GM12874 (cell line): ENCODE results near the gene RILPL2.

Experiments used
- TF ChIP-seq, protein P1 (sequence below): IDR thresholded peaks from 2 replicates; pipeline ENCODE4 v1.5.1; 2011; ENCODE audit warnings: low read depth, mild to moderate bottlenecking, control low read depth, low read length, moderate library complexity; ENCODE audit not compliant: insufficient read depth

The RILPL2 gene

DNA sequence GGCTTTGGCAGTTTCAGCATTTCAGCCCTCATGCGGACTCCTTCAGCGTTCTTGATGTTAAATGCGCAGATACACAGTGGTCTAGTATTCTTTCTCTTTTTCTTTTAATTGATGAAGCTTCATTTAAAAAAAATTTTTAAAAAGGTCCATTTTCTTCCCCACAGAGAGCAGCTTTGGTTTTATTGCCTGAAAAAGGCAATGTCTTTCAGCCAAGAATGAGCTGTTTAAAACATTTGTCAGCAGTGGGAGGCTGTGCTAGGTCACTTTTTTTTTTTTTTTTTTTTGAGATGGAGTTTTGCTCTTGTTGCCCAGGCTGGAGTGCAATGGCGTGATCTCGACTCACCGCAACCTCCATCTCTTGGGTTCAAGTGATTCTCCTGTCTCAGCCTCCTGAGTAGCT lies 39.1 kb downstream of the RILPL2 start:
- TF ChIP-seq, protein P1, sequence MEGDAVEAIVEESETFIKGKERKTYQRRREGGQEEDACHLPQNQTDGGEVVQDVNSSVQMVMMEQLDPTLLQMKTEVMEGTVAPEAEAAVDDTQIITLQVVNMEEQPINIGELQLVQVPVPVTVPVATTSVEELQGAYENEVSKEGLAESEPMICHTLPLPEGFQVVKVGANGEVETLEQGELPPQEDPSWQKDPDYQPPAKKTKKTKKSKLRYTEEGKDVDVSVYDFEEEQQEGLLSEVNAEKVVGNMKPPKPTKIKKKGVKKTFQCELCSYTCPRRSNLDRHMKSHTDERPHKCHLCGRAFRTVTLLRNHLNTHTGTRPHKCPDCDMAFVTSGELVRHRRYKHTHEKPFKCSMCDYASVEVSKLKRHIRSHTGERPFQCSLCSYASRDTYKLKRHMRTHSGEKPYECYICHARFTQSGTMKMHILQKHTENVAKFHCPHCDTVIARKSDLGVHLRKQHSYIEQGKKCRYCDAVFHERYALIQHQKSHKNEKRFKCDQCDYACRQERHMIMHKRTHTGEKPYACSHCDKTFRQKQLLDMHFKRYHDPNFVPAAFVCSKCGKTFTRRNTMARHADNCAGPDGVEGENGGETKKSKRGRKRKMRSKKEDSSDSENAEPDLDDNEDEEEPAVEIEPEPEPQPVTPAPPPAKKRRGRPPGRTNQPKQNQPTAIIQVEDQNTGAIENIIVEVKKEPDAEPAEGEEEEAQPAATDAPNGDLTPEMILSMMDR, result no peak

- TF ChIP-seq, protein P1, result no peak
Measured at GRCh38 chr12:123396954-123397353, 39.5 kb downstream of the RILPL2 start.

DNA sequence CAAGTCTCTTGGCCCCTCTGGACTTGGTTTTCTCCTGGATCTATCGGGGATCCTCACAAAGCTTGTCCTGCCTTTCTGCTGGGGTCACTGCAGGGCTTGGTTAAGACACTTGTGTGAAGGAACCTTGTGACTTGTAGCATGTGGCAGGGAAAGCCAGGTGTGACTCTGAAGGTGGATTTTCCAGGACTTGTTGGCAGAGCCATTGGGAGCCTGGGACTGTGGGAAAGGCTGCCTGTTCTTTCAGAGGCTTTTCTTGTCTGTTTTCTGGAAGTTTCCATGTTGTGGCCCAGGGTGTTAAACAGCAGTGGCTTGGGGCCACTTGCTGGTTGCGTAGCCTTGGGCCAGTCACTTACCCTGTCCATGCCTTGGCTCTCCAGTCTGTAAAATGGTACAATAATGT lies 39.9 kb downstream of the RILPL2 start:
- TF ChIP-seq, protein P1, result no peak

DNA sequence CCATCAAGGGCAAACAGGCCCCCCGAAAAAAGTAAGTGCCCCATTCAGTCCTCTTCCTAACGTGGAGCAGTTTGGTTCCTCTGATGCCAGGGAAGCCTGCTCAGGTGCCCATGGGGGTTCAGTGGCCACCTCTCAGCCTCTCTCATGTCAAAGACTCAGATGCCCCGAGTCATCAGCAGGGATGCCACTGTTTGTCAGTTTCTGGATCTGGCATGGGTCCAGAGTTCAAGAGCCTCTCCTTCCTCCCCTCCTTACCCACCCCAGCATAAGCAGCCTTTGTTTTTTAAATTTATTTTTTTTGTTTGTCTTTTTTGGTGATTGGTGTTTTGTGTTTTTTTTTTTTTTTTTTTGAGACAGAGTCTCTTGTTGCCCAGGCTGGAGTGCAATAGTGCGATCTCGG lies 41.2 kb downstream of the RILPL2 start:
- TF ChIP-seq, protein P1, result no peak

DNA sequence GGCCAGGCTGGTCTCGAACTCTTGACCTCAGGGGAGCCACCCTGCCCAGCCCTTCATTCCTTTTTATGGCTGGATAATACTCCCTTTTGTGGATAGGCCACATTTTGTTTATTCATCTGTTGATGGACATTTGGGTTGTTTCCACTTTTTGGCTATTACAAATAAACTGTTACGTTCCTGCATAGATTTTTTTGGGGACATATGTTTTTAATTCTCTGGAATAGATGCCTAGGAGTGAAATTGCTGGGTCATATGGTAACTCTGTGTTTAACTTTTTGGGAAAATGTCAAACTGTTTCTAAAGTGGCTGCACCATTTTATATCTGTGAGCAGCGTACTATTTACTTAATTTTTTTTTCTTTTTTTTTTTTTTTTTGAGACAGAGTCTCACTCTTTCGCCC lies 42.7 kb downstream of the RILPL2 start:
- TF ChIP-seq, protein P1, result no peak

DNA sequence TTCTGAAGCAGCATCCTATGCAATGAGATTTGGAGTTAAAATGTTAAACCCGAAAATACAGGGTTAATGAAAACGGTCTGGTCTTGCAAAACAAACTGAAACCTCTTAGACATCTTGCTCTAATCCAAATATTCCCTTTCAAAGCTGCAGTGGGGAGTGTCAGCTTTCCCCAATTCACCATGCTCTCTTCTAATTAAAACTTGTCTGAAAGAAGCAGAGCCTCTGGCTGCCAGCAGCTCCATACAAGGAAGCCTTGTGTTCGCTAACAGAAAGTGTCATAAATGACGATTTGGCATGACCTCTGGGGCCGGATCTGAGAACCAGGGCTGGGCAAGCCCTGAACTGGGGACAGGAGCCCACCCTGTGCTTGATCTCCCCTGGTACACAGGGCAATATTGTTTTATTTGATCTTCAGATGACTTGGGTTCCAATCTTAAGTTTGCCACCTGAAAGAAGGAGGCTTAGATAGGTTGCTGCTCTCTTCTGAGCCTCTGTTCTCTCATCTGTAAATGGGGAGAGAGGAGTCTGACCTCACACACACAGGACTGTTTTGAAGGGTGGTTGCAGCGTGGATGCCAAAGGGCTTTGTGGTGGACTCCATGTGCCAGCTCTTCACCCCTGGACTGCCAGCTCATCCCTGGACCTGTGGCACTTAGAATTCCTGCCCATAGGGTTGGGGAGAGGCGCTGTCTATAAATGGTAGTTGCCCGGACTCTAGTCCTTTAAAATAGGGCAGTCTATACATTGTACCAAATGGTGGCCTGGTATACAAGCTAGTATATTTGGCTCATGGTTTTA lies 44.7 kb downstream of the RILPL2 start:
- TF ChIP-seq, protein P1, result no peak

DNA sequence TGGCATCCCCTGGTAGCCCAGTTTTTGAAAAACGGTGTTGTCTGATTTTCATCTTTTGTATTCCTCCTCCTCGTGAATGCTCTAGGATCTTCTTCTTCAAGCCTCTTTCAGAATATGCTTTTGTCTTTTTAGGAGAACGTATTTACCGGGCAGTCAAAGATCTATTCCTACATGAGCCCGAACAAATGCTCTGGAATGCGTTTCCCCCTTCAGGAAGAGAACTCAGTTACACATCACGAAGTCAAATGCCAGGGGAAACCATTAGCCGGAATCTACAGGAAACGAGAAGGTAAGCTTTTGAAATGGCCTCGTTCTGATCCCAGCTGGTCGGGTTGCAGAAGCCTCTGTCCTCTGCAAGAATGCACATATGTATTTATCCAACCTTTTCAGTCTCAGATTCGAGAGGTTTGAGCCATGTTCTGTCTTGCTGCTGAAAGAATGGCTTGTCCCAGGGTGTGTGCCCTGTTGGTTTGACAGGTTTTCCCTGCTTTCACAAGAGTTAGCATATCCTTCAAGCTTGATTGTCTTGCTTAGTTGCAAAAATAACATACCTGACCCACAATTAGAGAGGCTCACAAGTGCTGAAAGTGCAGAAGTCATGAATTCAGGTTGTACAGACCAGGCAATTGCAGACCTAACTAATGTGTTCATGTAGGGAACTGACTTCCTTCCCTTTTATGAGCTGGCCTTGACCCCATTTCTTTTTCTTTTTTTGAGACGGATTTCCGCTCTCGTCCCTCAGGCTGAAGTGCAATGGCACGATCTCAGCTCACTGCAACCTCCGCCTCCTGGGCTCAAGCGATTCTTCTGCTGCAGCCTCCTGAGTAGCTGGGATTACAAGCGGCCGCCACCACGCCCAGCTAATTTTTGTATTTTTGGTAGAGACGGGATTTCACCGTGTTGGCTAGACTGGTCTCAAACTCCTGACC lies 45.7 kb downstream of the RILPL2 start:
- TF ChIP-seq, protein P1, result no peak
